ENCODE data around the gene PLA2G2F.

- TF ChIP-seq, protein P1, sequence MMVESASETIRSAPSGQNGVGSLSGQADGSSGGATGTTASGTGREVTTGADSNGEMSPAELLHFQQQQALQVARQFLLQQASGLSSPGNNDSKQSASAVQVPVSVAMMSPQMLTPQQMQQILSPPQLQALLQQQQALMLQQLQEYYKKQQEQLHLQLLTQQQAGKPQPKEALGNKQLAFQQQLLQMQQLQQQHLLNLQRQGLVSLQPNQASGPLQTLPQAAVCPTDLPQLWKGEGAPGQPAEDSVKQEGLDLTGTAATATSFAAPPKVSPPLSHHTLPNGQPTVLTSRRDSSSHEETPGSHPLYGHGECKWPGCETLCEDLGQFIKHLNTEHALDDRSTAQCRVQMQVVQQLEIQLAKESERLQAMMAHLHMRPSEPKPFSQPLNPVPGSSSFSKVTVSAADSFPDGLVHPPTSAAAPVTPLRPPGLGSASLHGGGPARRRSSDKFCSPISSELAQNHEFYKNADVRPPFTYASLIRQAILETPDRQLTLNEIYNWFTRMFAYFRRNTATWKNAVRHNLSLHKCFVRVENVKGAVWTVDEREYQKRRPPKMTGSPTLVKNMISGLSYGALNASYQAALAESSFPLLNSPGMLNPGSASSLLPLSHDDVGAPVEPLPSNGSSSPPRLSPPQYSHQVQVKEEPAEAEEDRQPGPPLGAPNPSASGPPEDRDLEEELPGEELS (CRISPR knock-in tag; IDR thresholded peaks at IDR 0.05): no peak
- TF ChIP-seq SMAD3 (CRISPR knock-in tag; IDR thresholded peaks at IDR 0.05; ENCODE audit: borderline replicate concordance) (no peak), CTCF (IDR thresholded peaks at IDR 0.05) (no peak), SP1 (CRISPR knock-in tag; conservative IDR thresholded peaks at IDR 0.05) (no peak), GABPB1 (CRISPR knock-in tag; IDR thresholded peaks at IDR 0.05) (no peak), AR (CRISPR knock-in tag; IDR thresholded peaks at IDR 0.05) (no peak)
- TF ChIP-seq, protein P2, sequence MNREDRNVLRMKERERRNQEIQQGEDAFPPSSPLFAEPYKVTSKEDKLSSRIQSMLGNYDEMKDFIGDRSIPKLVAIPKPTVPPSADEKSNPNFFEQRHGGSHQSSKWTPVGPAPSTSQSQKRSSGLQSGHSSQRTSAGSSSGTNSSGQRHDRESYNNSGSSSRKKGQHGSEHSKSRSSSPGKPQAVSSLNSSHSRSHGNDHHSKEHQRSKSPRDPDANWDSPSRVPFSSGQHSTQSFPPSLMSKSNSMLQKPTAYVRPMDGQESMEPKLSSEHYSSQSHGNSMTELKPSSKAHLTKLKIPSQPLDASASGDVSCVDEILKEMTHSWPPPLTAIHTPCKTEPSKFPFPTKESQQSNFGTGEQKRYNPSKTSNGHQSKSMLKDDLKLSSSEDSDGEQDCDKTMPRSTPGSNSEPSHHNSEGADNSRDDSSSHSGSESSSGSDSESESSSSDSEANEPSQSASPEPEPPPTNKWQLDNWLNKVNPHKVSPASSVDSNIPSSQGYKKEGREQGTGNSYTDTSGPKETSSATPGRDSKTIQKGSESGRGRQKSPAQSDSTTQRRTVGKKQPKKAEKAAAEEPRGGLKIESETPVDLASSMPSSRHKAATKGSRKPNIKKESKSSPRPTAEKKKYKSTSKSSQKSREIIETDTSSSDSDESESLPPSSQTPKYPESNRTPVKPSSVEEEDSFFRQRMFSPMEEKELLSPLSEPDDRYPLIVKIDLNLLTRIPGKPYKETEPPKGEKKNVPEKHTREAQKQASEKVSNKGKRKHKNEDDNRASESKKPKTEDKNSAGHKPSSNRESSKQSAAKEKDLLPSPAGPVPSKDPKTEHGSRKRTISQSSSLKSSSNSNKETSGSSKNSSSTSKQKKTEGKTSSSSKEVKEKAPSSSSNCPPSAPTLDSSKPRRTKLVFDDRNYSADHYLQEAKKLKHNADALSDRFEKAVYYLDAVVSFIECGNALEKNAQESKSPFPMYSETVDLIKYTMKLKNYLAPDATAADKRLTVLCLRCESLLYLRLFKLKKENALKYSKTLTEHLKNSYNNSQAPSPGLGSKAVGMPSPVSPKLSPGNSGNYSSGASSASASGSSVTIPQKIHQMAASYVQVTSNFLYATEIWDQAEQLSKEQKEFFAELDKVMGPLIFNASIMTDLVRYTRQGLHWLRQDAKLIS (CRISPR knock-in tag; IDR thresholded peaks at IDR 0.05; ENCODE audit: borderline replicate concordance): no peak
- TF ChIP-seq, protein P3, sequence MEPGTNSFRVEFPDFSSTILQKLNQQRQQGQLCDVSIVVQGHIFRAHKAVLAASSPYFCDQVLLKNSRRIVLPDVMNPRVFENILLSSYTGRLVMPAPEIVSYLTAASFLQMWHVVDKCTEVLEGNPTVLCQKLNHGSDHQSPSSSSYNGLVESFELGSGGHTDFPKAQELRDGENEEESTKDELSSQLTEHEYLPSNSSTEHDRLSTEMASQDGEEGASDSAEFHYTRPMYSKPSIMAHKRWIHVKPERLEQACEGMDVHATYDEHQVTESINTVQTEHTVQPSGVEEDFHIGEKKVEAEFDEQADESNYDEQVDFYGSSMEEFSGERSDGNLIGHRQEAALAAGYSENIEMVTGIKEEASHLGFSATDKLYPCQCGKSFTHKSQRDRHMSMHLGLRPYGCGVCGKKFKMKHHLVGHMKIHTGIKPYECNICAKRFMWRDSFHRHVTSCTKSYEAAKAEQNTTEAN (CRISPR knock-in tag; IDR thresholded peaks at IDR 0.05): no peak
- TF ChIP-seq, protein P4, sequence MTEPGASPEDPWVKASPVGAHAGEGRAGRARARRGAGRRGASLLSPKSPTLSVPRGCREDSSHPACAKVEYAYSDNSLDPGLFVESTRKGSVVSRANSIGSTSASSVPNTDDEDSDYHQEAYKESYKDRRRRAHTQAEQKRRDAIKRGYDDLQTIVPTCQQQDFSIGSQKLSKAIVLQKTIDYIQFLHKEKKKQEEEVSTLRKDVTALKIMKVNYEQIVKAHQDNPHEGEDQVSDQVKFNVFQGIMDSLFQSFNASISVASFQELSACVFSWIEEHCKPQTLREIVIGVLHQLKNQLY (CRISPR knock-in tag; IDR thresholded peaks at IDR 0.05): no peak
Measured at GRCh38 chr1:20137604-20138003, 1.5 kb upstream of the PLA2G2F start.
